HG03432 (cell line): ENCODE data around the gene MTMR10.

Experiments used
- ATAC-seq: cut with Tn5 transposase; IDR thresholded peaks from one replicate; pipeline ENCODE4 v1.9.1; 2021; ENCODE audit warnings: mild to moderate bottlenecking, moderate library complexity; ENCODE audit not compliant: unreplicated experiment

The MTMR10 gene

DNA sequence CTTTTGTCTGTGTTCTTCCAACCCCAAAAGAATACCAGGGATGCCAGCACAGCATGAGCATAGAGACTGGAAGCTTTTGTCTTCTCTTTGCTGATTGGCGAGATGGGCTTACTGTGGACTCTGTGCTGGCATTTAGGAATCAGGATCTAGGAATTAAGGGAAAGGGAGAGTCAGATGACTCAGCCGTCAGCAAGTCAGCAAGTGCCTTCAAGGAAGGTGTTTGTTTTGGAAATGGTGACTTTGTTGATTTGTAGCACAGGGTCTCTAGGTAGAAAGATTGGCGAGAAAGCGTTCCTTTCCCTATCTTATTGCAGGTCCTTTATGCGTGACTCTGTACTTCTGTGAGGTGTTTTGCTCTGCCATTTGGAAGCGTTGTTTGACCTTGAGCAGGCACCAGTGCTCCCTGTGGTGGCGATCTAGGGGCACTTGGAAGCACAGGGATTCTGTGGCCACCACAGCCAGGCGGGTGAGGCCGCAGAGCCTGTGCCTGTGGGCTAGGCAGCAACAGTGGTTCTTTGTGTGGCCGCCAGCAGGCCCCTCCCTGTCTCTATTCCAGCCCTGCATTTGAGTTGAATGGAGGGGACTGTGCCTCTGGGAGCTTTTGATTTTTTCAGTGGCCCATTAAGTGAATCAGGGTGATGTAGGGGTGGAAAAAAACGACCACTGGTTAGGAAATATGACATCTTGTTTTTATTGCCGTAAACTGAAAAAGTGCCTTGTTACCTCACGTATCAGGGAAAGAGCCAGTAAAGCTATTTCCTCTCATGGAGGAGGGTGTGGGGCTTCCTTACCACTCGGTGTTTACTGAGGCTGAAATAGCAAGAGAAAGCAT is 68.7 kb downstream of the MTMR10 start:
- no peak for ATAC-seq

DNA sequence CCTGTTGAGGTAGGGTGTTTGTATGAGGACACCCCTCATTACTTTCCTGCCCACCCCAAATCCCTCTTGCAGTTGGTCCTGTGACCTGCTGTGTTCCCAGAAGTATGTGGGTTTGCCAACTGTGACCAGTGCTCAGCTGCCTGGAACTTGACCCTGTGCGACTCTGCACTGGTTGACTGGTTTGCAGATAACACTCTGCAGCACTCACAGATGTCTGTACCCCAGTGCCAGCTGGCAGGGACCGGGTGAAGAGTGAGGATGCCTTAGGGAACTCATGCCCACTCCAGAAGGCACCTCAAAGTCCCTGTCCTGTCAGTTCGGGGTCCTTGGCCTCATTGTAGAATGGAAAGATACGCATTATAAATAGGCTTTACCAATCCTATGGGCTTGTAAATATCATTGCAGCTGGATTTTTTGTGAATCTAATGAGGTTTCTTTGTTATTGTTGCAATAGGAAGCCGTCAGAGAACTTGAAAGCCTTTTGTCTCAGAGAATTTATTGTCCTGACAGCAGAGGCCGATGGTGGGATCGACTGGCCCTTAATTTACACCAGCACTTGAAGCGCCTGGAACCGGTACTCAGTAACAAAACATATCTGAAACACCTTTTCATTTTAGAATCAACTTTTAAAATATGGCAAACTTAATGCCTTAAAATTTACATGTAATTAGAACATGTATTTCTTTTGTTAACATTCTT is 69.5 kb downstream of the MTMR10 start:
- ATAC-seq = no peak

DNA sequence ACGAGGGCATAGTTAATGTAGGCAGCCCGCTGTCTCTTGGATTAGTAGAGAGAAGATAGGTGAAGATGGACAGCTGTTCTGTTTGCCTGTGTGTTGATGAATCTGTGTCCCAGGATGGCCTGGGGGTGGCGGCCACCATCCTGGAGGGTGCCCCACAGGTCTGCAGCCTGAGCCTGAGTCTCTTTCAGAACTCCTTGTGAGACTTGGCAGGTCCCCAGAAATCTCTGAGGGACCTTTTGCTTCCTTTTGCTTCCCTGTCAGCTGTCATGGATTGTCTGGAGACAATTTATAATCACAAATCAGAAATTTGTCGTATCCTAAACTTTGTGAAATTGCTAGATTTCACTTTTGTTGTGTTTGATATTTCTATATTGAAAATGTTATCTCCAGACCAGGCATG is 70.3 kb downstream of the MTMR10 start:
- ATAC-seq = no peak

DNA sequence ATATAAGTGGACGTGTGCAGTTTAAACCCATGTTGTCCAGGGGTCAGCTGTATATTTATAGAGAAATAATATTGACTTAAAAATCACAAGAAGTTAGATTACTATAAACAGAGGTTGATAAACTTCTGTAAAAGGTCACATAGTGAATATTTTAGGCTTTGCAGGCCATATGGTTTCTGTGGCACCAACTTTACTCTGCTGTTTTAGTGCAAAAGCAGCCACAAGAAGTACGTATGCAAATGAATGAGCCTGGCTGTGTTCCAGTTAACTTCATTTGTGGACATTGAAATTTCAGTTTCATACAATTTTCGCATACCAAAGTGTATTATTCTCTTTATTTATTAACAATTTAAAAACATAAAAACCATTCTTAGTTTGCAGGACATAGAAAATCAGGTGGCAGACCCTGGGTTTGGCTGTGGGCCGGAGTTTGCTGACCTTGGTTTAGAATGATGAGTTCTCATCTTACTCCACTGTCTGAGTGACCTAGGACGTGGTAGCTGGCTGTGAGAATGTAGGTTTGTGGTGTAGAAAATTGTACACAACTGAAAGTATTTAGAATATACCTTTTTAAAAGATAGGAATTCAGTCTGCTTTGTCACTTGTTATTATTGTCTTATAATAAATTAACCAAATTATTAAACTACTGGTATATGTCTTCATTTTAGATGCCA is 71.4 kb downstream of the MTMR10 start:
- ATAC-seq = no peak

DNA sequence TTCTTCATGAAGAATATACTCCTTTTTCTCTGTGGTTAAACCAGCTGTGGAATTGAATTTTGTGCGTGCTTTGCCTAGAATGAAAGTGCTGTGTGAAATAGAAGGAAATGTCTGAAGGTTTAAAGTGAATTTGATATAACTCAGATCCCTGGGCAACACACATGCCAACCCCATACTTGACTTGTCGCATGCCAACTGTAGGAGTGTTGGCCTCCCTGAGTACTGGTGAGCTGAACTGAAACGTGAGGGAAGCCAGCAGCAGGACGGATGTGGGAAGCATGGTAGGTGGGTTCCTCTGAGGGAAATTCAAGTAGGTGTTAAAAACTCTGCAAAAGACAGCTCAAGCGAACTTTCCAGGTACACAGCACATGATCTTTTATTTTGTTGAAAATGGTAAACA is 73.1 kb downstream of the MTMR10 start:
- no peak for ATAC-seq

DNA sequence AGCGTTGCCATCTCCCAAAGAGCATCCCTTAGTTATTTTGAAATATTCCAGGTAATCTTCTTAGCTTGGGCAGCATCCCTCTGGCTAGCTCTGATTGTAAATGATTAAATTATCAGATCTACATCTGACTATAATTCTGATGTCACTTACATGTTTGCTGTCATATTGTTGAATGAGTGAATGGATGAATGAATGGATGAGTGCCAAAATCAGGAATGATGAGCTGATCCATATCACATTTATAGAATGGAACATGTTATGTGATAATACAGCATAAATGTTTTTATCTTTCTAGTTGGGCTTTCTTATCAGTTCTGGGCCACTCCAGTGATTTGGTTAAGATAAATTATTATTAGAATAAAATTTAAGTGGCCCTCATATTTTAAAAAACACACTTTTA is 73.8 kb downstream of the MTMR10 start:
- no peak for ATAC-seq

DNA sequence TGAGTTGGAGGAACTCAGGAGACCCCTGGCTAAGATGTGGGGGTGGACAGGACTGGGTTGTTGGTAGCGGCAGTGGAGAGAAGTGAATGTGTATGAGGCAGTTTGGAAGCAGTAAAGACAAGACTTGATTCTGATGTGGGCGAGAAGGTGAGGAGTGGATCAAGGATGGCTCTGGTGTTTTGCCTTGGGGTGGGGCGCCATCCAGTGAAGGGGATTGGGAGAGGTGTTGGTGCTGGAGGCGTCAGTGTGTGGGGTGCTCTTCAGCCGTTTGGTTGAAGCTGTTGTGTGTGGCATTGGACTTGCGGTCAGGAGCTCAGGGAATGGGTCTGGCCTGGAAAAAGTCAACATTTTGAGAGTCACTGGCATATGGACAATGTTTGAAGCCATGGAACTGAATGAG is 74.4 kb downstream of the MTMR10 start:
- no peak for ATAC-seq

DNA sequence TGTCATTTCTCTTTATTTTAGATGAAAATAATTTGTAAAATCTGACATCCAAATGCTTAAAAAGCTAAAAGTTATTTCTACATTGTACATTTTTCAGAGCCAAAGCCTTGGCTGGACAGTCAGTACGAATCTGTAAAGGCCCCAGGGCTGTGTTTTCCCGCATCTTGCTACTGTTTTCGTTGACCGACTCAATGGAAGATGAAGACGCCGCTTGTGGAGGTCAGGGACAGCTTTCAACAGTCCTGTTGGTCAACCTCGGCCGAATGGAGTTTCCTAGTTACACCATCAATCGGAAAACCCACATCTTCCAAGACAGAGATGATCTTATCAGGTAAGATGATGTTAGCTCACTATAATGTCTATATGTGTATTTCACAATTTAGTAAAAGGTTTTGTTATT is 77.7 kb downstream of the MTMR10 start:
- no peak for ATAC-seq

DNA sequence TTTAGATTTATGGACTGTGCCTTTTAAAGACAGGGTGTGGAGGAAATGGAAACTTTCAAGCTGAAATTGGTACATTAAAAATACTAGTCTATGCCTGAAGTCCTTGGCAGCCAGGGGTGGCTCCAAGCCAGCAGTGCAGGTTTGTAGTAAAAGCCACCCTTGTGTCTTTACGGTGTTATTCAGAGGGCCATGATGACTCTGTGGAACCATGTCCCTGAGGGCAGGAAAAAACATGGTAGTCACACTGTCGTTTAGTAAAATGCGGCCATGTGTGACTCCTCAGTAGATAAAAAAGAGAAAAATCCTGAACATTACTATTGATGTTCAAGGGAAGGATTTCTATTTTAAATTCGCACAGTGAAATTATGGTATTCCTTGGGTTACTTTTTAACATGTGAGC is 85.1 kb downstream of the MTMR10 start:
- ATAC-seq = no peak

DNA sequence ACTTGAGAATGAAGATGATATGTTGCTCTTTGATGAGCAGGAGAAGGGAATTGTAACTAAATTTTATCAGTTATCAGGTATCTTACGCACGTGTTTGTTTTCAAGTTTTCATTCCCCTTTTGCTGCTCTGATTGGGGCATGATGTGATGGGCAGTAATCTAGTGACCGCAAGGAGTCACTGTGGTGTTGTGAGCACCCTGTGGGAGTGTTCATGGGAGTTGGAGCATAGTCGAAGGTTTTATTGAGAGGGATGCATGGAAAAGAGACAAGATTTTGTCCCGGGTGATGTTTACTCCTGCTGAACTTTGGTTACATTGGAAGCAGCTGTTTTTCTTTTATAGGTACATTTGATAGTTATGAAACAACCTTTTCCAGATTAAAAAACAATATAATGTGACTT is 85.6 kb downstream of the MTMR10 start:
- ATAC-seq = no peak

DNA sequence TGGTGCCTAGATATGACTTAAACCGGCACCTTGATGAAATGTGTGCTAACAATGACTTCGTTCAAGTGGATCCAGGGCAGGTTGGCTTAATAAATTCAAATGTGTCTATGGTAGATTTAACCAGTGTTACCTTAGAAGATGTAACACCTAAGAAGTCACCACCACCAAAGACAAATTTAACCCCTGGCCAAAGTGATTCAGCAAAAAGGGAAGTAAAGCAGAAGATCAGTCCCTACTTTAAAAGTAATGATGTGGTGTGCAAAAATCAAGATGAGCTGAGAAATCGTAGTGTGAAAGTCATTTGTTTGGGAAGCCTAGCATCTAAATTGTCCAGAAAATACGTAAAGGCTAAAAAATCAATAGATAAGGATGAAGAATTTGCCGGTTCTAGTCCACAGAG is 86.6 kb downstream of the MTMR10 start:
- no peak for ATAC-seq

DNA sequence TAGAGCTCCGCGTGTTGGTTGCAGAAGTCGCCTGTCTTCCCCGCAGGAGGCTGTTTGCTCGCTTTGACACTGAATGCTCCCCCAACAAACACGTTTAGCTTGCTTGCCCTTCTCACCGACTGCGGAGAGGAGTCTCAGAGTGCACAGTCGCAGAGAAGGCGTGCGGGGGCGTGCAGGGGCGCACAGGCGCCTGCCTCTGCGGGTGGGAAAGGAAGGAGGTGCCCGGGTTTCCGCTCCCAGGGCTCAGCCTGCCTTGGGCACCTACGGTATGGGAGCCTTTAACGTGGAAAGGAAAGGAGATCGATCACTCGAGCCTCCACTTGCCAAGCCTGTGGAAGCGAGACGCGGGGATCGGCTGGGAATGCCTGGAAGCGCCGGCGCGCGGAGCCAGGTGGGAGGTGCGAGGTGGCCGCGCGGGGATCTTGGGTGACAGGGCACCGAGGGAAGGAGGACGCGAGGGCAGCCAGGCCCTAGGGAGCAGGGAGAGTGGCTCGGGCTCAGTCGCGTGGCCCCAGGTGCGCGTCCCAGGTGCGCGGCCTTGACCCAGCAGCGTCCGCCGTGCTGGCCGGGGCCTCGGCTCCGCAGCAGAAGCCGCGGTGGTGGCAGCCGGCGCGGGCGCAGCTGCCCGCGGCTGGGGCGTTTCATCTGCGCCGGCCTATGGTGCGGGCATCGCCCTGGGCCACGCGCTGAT is 87.8 kb downstream of the MTMR10 start, which contains the start of gene FAN1:
FAN1 (plus strand) TSS at position 419 of the 691 bp plus-strand sequence. CDS start 749 bp downstream, outside the sequence.
- peak; percentile 95 for ATAC-seq

DNA sequence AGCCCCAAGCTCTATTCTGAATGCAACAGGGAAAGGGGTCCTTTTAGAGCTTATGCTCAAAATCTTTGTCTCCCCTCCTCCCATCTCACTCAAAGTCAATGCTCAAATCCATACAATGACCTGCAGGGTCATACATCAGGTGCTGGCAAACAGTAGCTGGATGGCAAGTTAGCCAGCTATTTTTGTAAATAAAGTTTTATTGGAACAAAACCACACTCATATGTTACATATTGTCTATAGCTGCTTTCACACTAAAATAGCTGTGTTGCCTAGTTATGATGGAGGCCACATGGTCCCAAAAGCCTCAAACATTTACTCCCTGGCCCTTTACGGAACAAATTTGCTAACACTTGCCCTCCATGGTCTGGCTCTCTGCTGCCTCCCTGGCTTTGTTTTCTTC is 89.5 kb downstream of the MTMR10 start:
- no peak for ATAC-seq

DNA sequence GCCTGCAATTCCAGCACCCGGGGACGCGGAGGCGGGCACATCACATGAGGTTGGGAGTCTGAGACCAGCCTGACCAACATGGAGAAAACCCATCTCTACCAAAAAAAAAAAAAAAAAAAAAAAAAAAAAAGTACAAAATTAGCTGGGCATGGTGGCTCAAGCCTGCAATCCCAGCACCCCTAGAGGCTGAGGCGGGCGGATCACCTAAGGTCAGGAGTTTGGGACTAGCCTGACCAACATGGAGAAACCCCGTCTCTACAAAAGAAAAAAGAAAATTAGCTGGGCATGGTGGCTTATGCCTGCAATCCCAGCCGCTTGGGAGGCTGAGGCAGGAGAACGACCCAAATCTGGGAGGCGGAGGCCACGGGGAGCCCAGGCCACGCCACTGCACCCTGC is 95.2 kb downstream of the MTMR10 start:
- ATAC-seq = no peak

DNA sequence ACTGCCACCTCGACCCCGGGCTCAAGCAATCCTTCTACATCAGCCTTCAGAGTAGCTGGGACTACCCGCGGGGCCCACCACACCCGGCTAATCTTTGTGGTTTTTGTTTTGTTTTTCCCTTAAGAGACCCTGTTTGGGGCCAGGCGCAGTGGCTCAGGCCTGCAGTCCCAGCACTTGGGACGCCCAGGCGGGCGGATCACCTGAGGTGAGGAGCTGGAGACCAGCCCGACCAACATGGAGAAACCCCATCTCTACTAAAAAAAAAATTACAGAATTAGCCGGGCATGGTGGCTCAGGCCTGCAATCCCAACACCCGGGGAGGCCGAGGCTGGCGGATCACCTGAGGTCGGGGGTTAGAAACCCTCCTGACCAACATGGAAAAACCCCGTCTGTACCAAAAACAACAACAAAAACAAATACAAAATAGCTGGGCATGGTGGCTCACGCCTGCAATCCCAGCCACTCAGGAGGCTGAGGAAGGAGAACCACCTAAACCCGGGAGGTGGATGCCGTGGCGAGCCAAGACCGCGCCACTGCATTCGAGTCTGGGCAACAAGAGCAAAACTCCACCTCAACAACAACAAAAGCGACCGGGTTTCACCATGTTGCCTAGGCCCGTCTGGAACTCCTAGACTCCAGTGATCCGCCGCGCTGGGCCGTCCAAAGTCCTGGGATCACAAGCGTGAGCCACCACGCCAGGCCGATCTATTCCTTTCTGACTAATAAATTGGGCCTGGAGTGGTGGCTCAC is 95.8 kb downstream of the MTMR10 start:
- no peak for ATAC-seq

DNA sequence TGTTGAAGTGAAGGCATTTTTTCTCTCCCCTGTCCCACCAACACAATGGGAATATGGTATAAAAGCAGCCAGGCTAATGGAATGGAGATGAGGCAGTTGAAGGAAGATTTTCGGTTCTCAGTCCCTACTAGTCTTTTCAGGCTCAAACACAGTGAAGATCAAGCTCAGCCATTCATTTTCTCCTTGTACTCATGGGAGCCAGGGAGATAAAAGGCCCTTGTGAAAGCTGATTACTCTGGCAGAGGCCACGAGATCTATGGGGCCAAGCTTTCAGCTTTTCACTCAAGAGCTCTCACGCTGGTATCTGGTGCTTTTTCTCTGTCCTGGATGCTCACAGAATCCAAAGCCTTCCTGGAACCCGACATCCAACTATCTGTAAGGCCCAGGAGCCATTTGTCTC is 102.2 kb downstream of the MTMR10 start:
- ATAC-seq = no peak
